ENCODE measurements around the gene SLC36A2. TPM values are rescaled to one million over a fixed set of nuclear protein-coding genes. Genes with fewer than 3 reads are reported as not detected.
"Not testable (repeated sequence)": the region's sequence is repeated elsewhere in the genome, so short reads cannot be mapped to it uniquely, and the experiment has no call there.

Gene SLC36A2
- total RNA-seq, 1 experiment from 2014 or later: not detected

DNA sequence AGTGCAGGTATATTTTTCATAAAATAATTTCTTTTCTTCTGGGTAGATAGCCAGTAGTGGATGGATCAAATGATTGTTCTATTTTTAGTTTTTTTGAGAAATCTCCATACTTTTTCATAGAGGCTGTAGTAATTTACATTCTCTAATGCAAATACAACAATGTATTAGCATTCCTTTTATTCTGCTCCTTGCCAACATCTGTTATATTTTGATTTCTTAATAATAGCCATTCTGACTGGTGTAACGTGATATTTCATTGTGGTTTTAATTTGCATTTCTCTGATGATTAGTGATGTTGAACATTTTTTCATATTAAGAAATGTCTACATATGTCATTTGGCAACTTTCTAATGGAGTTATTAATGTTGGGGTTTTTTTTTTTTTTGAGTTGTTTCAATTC lies 27.2 kb upstream of the SLC36A2 start:
- ChIA-PET POLR2A (no interaction called here), CTCF (no interaction called here)
- in situ Hi-C loops (cut with HindIII; ENCODE audit: low pct_unique_long_range_greater_than_20kb, low sequenced_read_pairs): no loop called here
- H3K4me3 ChIP-seq (ENCODE audit: low read depth in 2 of 2, low read length in 2 of 2): no peak overlapping the region
- no TSS peak for BruUV-seq (replicated peaks)
- intact Hi-C loops (cut with micrococcal nuclease; ENCODE audit: unreplicated experiment): no loop called here
- no peaks in the 10 kb centered on the region for H3K36me3 ChIP-seq (ENCODE audit: control insufficient read depth, insufficient read depth, low read length)
- TF ChIP-seq SIN3A (IDR thresholded peaks at IDR 0.05; ENCODE audit: borderline replicate concordance, insufficient read depth, low read depth, low read length): no peak
- no peak for TF ChIP-seq TCF7L2 (IDR thresholded peaks at IDR 0.05; ENCODE audit: low read depth, low read length)
- TF ChIP-seq POLR2AphosphoS5 (IDR thresholded peaks at IDR 0.05; ENCODE audit: low read depth, low read length): no peak
- TF ChIP-seq, protein P1, sequence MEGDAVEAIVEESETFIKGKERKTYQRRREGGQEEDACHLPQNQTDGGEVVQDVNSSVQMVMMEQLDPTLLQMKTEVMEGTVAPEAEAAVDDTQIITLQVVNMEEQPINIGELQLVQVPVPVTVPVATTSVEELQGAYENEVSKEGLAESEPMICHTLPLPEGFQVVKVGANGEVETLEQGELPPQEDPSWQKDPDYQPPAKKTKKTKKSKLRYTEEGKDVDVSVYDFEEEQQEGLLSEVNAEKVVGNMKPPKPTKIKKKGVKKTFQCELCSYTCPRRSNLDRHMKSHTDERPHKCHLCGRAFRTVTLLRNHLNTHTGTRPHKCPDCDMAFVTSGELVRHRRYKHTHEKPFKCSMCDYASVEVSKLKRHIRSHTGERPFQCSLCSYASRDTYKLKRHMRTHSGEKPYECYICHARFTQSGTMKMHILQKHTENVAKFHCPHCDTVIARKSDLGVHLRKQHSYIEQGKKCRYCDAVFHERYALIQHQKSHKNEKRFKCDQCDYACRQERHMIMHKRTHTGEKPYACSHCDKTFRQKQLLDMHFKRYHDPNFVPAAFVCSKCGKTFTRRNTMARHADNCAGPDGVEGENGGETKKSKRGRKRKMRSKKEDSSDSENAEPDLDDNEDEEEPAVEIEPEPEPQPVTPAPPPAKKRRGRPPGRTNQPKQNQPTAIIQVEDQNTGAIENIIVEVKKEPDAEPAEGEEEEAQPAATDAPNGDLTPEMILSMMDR (IDR thresholded peaks at IDR 0.05): no peak
- TF ChIP-seq, protein P2, sequence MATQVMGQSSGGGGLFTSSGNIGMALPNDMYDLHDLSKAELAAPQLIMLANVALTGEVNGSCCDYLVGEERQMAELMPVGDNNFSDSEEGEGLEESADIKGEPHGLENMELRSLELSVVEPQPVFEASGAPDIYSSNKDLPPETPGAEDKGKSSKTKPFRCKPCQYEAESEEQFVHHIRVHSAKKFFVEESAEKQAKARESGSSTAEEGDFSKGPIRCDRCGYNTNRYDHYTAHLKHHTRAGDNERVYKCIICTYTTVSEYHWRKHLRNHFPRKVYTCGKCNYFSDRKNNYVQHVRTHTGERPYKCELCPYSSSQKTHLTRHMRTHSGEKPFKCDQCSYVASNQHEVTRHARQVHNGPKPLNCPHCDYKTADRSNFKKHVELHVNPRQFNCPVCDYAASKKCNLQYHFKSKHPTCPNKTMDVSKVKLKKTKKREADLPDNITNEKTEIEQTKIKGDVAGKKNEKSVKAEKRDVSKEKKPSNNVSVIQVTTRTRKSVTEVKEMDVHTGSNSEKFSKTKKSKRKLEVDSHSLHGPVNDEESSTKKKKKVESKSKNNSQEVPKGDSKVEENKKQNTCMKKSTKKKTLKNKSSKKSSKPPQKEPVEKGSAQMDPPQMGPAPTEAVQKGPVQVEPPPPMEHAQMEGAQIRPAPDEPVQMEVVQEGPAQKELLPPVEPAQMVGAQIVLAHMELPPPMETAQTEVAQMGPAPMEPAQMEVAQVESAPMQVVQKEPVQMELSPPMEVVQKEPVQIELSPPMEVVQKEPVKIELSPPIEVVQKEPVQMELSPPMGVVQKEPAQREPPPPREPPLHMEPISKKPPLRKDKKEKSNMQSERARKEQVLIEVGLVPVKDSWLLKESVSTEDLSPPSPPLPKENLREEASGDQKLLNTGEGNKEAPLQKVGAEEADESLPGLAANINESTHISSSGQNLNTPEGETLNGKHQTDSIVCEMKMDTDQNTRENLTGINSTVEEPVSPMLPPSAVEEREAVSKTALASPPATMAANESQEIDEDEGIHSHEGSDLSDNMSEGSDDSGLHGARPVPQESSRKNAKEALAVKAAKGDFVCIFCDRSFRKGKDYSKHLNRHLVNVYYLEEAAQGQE (IDR thresholded peaks at IDR 0.05; ENCODE audit: insufficient read depth in 1 of 2, low read depth in 2 of 2, low read length in 1 of 2): no peak
- no peaks in the 10 kb centered on the region for H3K9me3 ChIP-seq (ENCODE audit: control insufficient read depth, insufficient read depth, low read depth, low read length)
- ATAC-seq (no peak), DNase-seq (ENCODE audit: low read depth, low spot score) (no peak)
- H3K27me3 ChIP-seq (ENCODE audit: control insufficient read depth, insufficient read depth, low read length): no peaks in the 10 kb centered on the region
- H3K4me1 ChIP-seq (ENCODE audit: control insufficient read depth, insufficient read depth, low read length): no peaks in the 10 kb centered on the region
- H3K27ac ChIP-seq (ENCODE audit: low read length): no peak overlapping the region

DNA sequence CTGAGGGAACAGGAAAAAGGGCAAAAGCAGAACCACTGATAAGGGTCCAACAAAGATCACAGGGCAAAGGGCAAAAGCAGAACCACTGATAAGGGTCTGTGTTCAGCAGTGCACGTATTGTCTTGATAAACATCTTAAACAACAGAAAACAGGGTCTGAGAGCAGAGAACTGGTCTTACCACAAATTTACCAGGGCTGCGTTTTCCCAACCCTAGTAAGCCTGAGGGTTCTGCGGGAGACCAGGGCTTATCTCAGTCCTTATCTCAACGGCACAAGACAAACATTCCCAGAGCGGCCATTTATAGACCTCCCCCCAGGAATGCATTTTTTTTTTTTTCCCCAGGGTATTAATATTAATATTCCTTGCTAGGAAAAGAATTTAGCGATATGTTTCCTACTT lies 19.7 kb upstream of the SLC36A2 start:
- H3K4me3 ChIP-seq (ENCODE audit: low read depth in 2 of 2, low read length in 2 of 2); H3K27me3 ChIP-seq (ENCODE audit: control insufficient read depth, insufficient read depth, low read length); ATAC-seq; H3K36me3 ChIP-seq (ENCODE audit: control insufficient read depth, insufficient read depth, low read length); BruUV-seq (replicated peaks); in situ Hi-C loops (cut with HindIII; ENCODE audit: low pct_unique_long_range_greater_than_20kb, low sequenced_read_pairs); POLR2A ChIA-PET; H3K4me1 ChIP-seq (ENCODE audit: control insufficient read depth, insufficient read depth, low read length); CTCF ChIA-PET; intact Hi-C loops (cut with micrococcal nuclease; ENCODE audit: unreplicated experiment); H3K27ac ChIP-seq (ENCODE audit: low read length); DNase-seq (ENCODE audit: low read depth, low spot score); H3K9me3 ChIP-seq (ENCODE audit: control insufficient read depth, insufficient read depth, low read depth, low read length): not testable (repeated sequence)

DNA sequence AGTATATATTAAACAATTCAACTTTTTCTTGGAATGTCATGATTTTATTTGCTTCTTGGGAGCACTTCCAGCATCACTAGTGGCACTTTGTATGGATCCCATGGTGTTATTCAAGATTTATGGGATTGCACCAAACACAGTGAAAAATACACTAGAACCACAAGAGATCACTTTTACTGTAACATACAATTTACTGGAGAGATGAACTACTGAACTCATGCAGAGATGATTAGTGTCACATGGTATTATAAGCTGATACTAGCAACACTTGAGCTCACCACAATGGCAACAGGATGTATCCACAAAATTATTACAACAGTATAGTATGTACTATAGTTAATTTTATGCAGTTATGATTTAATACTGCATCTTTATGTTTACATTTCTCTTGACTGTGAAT lies 16.3 kb upstream of the SLC36A2 start:
- no peaks in the 10 kb centered on the region; the same call in 1 of the 2 replicates for H3K27me3 ChIP-seq (ENCODE audit: control insufficient read depth, insufficient read depth, low read length)
- no TSS peak for BruUV-seq (replicated peaks)
- POLR2A ChIA-PET: no interaction called here
- intact Hi-C loops (cut with micrococcal nuclease; ENCODE audit: unreplicated experiment) (no loop called here), in situ Hi-C loops (cut with HindIII; ENCODE audit: low pct_unique_long_range_greater_than_20kb, low sequenced_read_pairs) (no loop called here)
- H3K9me3 ChIP-seq (ENCODE audit: control insufficient read depth, insufficient read depth, low read depth, low read length): no peaks in the 10 kb centered on the region
- no peaks in the 10 kb centered on the region for H3K36me3 ChIP-seq (ENCODE audit: control insufficient read depth, insufficient read depth, low read length)
- no peaks in the 10 kb centered on the region for H3K4me1 ChIP-seq (ENCODE audit: control insufficient read depth, insufficient read depth, low read length)
- DNase-seq (ENCODE audit: low read depth, low spot score) (no peak), ATAC-seq (no peak)
- CTCF ChIA-PET: no interaction called here
- H3K27ac ChIP-seq (ENCODE audit: low read length): no peak overlapping the region
- H3K4me3 ChIP-seq (ENCODE audit: low read depth in 2 of 2, low read length in 2 of 2): no peak overlapping the region
- no peak for TF ChIP-seq TCF7L2 (IDR thresholded peaks at IDR 0.05; ENCODE audit: low read depth, low read length)
- TF ChIP-seq, protein P1 (IDR thresholded peaks at IDR 0.05): no peak
- TF ChIP-seq, protein P2 (IDR thresholded peaks at IDR 0.05; ENCODE audit: insufficient read depth in 1 of 2, low read depth in 2 of 2, low read length in 1 of 2): no peak

Measured in Panc1 (cell line).